Hepatic stellate cell (primary cell): Measurements from ENCODE around the gene PWP2.
"Not testable (repeated sequence)": the region's sequence is repeated elsewhere in the genome, so short reads cannot be mapped to it uniquely, and the experiment has no call there.

Experiments
- DNase-seq: peaks from one replicate; pipeline ENCODE4 v3.0.0; 2011; ENCODE audit warnings: low spot score

Gene PWP2

DNA sequence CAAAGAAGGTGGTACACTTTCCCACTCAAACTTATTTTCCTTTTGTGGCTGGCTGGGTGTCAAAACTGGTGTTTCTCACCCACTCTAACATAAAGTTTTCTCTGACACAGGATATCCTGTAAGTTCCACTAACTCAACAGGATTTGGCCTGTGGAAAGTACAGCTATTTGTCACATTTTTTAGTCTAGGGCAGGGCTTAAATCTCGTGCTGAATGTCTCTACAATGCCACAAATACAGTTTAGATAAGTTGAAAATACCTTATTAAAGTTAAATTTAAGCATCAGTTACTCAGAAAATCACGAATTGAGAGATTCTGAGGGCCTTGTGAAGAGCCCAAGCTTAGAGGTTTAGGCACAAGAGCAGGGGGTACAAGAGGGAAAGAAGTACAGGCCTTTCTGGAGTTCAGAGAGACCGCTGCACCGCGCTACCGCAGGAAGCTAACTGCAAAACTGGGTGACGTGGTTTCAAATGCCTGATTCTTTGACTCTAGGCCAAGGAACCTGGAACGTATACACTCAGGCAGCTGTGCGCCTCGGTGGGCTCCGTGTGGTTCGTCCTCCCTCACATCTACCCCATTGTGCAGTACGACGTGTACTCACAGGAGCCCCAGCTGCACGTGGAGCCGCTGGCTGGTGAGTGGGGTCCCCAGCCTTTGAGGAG, 23.4 kb upstream of the PWP2 start:
- DNase-seq: no peak

DNA sequence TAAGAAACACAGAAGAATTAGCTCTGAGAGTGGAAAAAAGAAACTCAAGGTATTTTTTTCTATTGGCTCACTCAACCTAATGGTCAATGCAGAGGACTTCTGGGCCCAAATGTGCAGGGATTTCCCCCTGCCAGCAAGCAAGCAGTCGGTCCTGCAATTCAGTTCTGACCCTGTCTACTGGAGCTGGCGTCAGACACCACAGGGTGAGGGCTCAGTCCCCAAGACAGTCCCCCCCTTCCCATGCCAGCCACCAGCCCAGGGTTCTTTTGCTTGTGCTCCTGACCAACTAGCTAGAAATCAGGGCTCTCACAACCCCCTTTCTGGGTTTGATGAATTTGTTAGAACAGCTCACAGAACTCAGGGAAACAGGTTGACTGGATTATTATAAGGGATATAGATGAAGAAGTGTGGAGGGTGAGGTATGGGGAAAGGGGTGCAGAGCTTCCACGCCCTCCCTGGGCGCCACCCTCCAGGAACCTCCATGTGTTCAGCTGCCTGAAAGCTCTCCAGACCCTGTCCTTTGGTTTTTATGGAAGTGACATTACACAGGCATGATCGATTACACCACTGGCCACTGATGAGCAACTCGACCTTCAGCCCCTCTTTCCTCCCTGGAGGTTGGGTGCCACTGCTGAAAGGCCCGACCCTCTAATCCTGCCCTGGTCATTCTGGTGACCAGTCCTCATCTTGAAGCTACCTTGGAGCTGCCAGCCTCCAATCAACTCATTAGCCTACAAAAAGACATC, 22.5 kb upstream of the PWP2 start:
- DNase-seq: no peak

DNA sequence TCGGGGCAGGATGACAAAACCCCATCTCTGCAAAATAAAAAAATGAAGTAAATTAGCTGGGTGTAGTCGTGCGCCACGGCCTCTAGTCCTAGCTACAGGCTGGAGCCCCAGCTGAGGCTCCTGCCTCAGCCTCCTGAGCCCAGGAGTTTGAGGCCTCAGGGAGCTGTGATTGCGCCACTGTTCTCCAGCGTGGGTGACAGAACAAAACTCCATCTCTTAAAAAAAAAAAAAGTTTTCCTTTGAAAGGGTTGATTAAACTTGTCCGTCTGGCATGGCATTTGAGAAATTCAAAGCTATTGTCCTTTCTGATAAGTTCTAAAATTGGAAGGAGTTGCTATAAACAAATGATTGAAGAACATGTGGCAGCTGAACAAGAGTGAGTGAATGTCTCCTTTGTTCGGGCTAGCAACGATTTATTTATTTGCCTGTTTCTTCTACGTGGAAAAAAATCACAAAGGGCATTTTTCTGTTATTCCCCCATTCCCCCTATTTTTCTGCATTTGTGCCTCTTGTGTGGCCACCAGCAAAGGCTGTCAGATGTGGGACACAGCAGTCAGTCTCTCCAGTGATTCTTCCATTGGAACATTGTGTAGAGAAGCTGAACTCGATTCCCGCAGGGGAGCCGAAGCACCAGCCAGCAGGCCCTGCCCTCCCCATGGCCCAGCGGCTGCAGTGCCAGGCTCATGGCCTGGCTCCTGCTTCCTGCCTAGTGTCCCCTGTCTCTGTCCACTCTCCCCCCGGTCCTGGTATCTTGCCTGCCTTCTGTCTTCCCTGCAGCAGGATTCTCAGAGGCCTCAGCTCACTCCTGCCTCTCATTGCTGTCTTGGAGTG, 21.5 kb upstream of the PWP2 start:
- DNase-seq: no peak

DNA sequence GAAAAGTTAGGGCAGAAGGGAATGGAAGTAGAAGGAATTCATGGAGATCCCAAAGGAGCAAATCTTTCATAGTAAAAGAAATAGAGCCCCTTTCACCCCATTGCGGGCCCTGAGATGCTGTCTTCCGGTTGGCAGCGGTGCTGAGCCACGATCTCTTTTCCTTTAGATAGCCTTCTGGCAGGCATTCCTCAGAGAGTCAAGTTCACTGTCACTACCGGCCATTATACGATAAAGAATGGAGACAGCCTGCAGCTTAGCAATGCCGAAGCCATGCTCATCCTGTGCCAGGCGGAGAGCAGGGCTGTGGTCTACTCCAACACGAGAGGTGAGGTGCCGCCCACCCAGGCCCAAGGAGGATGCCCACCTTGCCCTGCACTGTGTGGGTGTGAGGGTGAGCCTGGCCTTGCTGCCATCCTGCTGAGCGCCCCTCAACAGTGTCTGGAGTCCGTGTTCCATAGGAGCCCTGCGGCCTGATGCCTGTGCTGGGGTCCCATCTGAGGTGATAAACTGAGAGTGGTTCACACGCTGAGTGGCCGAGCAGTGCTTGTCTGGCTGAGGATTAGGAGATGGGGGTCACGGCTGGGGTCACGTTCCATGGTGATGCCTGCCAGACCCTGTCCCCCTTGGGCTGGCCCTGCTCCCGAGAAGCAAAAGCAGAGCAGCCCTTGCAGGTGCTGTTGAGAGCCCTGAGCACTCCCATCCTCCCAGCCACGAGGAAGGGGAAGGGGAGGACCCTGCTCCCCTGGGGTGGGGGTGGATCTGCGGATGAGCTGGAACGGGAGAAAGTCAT, 20.4 kb upstream of the PWP2 start:
- no peak for DNase-seq

DNA sequence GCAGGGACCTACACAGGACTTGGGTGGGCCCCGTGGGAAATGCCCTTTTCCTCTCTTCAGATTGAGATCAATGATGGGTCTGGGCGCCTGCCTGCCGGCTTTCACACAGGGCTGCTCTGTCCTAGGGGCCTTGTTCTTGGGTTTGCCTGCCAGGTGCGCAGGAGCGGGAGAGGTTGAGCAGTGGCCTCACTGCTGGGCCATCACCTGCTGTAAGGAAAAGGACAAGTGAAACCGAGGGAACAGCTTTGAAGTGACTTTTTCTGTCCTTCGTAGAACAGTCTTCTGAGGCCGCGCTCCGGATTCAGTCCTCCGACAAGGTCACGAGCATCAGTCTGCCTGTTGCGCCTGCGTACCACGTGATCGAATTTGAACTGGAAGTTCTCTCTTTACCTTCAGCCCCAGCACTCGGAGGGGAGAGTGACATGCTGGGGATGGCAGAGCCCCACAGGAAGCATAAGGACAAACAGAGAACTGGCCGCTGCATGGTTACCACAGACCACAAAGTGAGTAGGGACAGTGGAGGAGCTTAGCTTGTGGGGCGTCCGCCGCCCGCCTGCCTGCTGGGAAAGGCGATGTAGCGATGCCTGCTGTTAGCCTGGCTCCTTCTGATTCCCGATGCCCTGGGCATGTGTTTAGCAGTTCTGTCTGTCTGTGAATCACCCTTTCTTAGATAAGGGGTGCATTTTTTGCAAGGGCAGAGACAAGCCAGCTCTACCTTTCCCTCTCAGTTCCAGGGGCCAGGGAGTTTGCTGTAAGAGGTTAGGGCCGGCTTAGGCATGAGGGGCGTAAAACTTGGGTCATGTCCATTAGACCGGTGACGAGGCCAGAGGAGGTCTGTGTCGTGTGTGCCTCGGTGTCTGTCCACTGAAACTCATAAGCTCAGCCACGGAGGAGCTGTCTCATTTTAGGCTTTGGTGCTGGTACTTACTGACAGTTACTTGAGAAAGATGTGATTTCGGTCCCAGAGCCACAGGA, 19.5 kb upstream of the PWP2 start:
- DNase-seq: no peak

DNA sequence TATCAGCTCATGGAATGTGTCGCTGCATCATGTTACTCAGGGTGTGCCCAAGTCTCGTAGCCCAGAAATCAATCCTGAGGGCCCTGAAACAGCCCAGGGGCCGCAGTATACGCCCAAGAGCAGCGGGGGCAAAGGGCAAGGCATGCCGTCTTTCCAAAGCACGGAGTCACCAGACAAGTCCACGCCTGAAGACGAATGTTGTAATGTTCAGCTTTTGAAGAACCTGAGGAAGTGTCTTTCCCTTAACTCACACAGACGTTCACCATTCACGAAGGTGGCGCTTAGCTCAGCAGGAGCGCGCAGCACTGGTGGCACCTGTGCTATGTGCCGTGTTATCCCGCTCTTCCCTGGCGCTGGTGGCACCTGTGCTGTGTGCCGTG, 18.8 kb upstream of the PWP2 start:
- no peak for DNase-seq

DNA sequence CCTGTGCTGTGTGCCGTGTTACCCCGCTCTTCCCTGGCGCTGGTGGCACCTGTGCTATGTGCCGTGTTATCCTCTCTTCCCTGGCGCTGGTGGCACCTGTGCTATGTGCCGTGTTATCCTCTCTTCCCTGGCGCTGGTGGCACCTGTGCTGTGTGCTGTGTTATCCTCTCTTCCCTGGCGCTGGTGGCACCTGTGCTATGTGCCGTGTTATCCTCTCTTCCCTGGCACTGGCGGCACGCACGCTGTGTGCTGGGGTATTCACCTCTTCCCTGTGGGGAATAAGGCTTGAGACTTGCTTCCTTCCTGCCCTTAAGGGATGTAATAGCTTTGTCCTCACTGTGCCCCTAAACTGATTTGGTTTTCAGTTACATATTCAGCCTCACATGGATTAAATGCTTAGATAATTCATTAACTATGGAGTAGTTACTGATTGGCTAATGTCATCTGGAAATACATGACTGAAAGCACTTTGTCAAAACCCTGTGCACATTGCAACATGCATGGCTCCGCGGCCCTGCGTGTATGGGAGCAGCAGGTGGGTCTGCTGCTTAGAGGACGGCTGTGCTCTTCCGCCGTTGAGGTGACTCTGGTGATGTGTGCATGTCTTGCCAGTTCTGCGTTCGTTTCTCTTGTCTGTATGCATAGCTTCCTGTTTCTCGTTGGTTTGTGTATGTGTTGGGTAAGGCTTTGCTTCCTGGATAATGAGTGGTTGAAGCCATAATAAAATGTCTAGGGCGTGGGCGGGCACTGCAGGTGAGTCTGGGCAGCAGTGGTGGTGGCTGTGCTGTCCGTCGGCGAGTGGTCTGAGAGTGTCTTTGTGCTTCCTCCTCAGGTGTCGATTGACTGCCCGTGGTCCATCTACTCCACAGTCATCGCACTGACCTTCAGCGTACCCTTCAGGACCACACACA, 17.9 kb upstream of the PWP2 start:
- no peak for DNase-seq

DNA sequence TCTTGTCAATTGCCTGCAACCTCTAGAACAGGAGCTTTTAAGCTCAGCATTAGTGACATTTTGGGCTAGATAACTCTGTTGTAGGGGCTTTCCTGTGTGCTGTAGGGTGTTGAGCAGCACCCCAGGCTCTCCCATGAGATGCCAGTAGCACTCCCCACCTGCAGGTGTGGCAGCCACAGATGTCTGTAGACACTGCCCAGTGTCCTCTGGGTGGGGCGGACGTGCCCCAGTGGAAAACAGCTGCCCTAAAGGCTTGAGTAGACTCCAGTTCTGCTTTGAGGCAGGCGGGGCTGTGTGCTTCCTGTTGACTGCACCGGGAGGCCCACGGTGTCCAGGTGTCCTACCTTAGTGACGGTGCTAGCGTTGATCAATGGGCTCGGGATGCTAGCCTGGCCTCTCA, 16.9 kb upstream of the PWP2 start:
- DNase-seq: no peak

DNA sequence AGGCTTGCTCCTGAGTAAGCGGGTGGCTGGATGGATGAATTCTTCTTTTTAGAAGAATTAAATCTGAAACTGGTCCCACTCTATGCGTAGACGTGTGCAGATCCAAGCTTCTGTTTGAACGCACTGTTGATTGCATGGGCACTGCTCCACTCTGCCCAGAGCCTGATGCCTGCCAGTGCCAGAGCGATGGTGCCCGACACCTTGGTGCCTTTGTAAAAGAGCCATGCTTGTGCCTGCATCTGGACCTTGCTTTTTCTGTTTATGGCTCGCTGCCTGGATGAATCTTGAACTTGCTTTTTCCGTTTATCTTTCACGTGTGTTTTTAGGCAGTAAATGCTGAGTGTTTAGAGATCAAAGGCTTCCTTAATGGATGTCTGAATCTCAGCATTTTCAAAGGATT, 15.0 kb upstream of the PWP2 start:
- DNase-seq: no peak

DNA sequence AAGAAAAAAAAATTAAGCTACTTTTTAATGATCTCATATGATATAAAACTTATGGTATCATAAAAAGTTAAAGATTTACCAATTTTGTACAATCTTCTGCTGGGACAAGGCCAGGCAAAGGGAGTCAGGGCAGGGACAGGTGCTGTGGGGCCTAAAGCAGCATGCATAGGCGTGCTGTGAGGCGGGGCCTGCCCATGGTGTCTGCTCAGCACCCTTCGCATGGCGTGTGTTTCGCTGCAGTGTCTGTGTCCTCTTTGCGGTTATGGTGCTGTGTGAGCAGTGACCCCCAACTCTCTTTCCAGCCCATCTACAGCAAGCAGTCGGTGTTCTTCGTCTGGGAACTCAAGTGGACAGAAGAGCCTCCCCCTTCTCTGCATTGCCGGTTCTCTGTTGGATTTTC, 13.4 kb upstream of the PWP2 start:
- DNase-seq: no peak

DNA sequence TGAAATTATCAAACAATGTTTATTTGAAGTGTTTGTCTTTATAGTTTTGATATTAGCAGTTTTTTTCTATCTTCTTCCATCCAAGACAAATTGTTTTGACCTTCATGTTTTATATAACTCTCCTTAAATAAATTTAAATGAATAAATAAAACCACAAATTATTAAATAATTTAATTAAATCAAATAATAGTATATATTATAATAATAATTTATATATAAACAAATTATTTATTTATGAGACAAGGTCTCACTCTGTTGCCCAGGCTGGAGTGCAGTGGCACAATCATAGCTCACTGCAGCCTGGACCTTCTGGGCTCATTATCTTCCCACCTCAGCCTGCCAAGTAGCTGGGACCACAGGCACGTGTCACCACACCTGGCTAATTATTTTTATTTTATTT, 12.4 kb upstream of the PWP2 start:
- no peak for DNase-seq

DNA sequence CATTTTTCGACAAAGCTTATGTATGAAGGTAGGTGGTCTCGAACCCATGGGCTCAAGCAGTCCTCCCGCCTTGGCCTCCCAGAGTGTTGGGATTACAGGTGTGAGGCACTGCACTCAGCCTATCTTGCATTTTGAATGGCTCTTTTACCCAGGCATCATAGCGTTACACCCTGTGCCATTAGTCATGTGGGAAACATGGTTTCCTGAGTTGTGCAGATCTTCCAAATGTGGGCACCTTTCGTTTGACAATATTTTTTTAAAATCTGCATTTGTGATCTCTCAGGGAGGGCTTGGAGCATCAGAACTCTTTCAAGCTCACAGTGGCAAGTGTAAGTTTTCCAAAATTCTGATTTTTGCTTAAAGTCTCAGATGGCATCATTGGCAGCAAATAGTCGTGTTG, 8.7 kb upstream of the PWP2 start:
- DNase-seq: not testable (repeated sequence)

DNA sequence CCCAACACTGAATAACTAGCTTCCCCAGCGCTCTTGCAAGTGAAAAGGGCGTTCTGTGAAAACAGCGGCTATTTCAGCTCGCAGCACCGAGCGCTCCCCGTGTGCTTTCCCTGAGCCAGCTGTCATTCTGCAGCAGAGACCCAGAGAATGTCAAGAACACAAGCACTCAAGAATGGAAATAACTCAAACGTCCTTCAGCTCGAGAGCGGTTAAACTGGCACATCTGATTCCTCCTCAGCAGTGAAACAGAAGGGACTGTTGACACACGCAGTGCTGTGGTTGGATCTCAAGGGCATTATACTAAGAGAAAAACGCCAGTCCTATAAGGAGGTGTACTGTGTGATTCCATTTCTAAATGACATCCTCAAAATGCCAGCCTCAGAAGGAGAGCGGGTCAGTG, 8.2 kb upstream of the PWP2 start:
- not testable (repeated sequence) for DNase-seq

DNA sequence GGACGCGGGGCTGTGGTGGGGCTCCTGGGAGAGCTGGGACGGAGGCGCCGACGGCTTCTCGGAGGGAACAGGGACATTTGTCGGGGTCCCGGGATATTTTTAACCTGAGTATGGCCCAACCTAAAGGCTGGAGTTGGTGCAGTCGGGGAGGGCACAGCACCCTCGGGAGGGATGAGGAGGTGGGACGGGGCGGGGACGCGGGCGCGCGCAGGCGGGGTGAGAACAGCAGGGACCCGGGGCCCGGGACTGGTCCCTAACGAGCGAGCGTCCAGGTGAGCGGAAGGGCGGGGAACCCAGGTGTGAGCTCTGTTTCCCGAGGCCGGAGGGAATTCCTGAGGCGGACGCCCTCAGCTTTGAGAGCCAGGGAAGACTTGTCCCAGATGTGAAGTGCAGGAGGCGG, 390 bp downstream of the PWP2 start:
- not testable (repeated sequence) for DNase-seq

DNA sequence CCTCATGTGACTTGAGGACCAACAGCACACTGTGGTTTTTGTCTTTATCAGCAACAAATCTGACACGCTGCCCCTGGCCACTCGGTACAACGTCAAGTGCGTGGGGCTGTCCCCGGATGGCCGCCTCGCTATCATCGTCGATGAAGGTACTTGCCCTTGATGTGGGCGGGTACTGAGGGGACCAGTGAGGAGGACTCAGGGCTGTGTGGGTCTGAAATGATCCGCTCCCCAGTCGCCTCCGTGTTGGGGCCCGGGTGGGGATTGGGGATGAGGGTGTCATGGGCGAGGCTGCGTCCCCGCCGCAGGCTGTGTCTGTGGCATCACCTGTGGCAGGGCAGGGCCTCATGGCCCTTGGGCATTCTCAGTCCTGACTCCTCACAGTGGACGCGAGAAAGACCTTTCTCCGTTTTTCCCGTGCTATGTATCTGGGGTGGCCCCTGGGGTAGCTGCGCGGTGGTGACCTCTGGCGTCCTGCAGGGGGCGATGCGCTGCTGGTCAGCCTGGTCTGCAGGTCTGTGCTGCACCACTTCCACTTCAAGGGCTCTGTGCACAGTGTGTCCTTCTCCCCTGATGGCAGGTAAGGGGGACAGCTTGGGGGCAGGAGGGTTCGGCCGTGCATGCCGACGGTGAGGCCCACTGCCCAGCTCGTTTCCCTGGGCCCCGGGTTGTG, 6.6 kb downstream of the PWP2 start:
- not testable (repeated sequence) for DNase-seq

DNA sequence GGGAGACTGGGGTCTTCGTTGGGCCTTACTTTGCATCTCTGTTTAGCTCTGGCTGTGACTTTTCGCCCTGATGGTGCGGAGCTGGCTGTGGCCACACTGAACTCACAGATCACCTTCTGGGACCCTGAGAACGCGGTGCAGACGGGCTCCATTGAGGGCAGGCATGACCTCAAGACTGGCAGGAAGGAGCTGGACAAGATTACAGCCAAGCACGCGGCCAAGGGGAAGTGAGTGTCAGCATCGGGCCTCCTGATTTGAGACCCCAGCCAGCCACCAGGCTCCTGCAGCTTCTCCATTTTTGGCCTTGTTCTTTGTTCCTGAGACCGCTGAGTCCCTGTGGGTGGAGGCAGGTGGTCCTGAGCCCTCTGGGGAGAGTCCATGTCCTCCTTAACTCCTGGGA, 14.9 kb downstream of the PWP2 start:
- DNase-seq: not testable (repeated sequence)

DNA sequence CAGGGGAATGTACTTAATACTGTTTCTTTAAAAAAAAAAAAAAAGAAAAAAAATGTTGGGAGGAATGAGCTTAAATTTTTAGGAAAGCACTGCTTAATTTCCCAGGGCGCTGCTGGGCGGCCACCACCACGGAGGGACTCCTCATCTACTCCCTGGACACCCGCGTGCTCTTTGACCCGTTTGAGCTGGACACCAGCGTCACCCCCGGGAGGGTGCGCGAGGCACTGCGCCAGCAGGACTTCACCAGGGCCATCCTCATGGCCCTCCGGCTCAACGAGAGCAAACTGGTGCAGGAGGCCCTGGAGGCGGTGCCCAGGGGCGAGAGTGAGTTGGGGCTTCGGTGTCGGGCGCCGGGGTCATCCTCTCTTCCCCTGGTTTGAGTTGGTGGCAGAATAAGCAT, 20.6 kb downstream of the PWP2 start:
- DNase-seq: not testable (repeated sequence)

DNA sequence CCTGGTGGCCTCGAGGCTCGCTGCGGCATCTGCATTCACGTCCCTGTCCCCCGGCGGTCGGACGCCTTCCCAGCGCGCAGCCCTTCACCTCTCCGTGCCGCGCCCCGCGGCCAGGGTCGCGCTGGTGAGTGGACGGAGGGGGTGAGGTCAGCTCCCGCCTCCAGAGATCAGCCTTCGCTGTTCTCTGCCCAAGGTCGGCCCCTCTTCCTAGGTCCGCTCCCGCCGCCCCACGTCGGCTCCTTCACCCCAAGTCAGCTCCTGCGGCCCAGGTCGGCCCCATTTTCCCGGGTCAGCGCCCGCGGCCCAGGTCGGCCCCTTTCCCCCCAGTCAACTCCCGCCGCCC, 26.5 kb downstream of the PWP2 start:
- not testable (repeated sequence) for DNase-seq

DNA sequence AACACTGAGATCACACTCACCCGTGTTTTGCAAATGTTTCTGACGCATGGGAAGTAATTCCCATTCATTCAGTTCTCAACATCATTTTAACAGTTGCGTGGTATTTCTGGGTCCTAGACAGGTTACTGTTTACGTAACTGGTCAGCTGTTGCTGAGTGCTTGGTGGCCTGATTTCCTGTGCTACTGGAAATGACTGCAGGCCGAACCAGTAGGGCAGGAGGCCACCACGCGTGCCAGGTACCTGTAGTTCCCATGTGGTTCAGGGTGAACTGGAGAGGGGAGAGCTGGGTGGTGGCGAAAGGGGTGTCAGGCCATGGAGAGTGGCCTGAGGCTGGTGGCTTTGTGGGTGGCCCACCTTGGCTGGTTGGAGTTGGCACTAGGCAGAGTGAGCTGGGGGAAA, 27.5 kb downstream of the PWP2 start:
- DNase-seq: not testable (repeated sequence)
